HEK293 (cell line): ENCODE measurements around the gene CDK14.
A peak's percentile ranks its signal among the peaks of the same experiment; 100 is the strongest.

Experiments used
- CTCF ChIA-PET: fragments of 350-600 bp; formaldehyde crosslinking; extraction: SDS; loops from one replicate; lab custom pipeline; 2021; ENCODE audit warnings: antibody characterized with exemption; lab: Yijun Ruan, JAX
- POLR2A ChIA-PET: fragments of 300-600 bp; formaldehyde crosslinking; extraction: SDS; loops from one replicate; lab custom pipeline; 2020; ENCODE audit warnings: antibody characterized with exemption, inconsistent platforms; lab: Yijun Ruan, JAX
- H3K27ac ChIP-seq: fragments of 200-500 bp; sonication (Bioruptor generic); 2 replicates; pipeline ENCODE4 v1.5.1; 2014; ENCODE audit warnings: low read depth, low read length, control low read depth, inconsistent platforms; ENCODE audit errors: extremely low read depth
- H3K36me3 ChIP-seq, 2 experiments: fragments of 200-500 bp in 1 of 2; sonication (Bioruptor generic) in 1 of 2; 1 replicate in 1 of 2; 2 replicates in 1 of 2; pipeline ENCODE4 v1.5.1; 2014 to 2017; ENCODE audit warnings: inconsistent platforms in 2 of 2, low read length in 2 of 2; ENCODE audit not compliant: control insufficient read depth in 2 of 2, insufficient read depth in 1 of 2
- H3K4me1 ChIP-seq: fragments of 200-500 bp; sonication (Bioruptor generic); 2 replicates; pipeline ENCODE4 v1.5.1; 2014; ENCODE audit warnings: mild to moderate bottlenecking, low read length, inconsistent platforms; ENCODE audit not compliant: control insufficient read depth, insufficient read depth
- H3K4me3 ChIP-seq: 2 replicates; pipeline ENCODE4 v1.5.1; 2011; ENCODE audit warnings: low read depth, mild to moderate bottlenecking, control low read depth, low read length, moderate library complexity
- H3K9me3 ChIP-seq: fragments of 200-500 bp; sonication (Bioruptor generic); 2 replicates; pipeline ENCODE4 v1.5.1; 2014; ENCODE audit warnings: low read depth, low read length, inconsistent platforms; ENCODE audit not compliant: control insufficient read depth, insufficient read depth
- GLIS1 ChIP-seq: fragments of 450-650 bp; formaldehyde crosslinking; IDR thresholded peaks from 2 replicates; pipeline ENCODE4 v1.5.1; 2016; ENCODE audit warnings: missing biosample characterization, missing genetic modification characterization
- PRDM1 ChIP-seq: fragments of 450-650 bp; formaldehyde crosslinking; IDR thresholded peaks from 2 replicates; pipeline ENCODE4; 2016; ENCODE audit warnings: missing biosample characterization, missing genetic modification characterization
- SCRT2 ChIP-seq: fragments of 450-650 bp; formaldehyde crosslinking; IDR thresholded peaks from 2 replicates; pipeline ENCODE4 v1.5.1; 2016; ENCODE audit warnings: missing biosample characterization, missing genetic modification characterization
- SP3 ChIP-seq: fragments of 450-650 bp; formaldehyde crosslinking; IDR thresholded peaks from 2 replicates; pipeline ENCODE4 v1.5.1; 2016; ENCODE audit warnings: missing biosample characterization, missing genetic modification characterization
- ZNF211 ChIP-seq: fragments of 450-650 bp; formaldehyde crosslinking; IDR thresholded peaks from 2 replicates; pipeline ENCODE4 v1.5.1; 2016; ENCODE audit warnings: low read depth, missing biosample characterization, missing genetic modification characterization
- ZNF433 ChIP-seq: fragments of 450-650 bp; formaldehyde crosslinking; IDR thresholded peaks from 2 replicates; pipeline ENCODE4 v1.5.1; 2016; ENCODE audit warnings: missing biosample characterization, missing genetic modification characterization, low read depth
- ZNF530 ChIP-seq: fragments of 450-650 bp; formaldehyde crosslinking; IDR thresholded peaks from 2 replicates; pipeline ENCODE4 v1.5.1; 2016; ENCODE audit warnings: low read depth, missing biosample characterization, missing genetic modification characterization
- ZNF571 ChIP-seq: fragments of 450-650 bp; formaldehyde crosslinking; IDR thresholded peaks from 2 replicates; pipeline ENCODE4 v1.5.0; 2017; ENCODE audit warnings: missing biosample characterization, missing genetic modification characterization
- ZNF623 ChIP-seq: fragments of 450-650 bp; formaldehyde crosslinking; IDR thresholded peaks from 2 replicates; pipeline ENCODE4 v1.5.1; 2016; ENCODE audit warnings: missing biosample characterization, missing genetic modification characterization
- ZNF658 ChIP-seq: fragments of 450-650 bp; formaldehyde crosslinking; IDR thresholded peaks from 2 replicates; pipeline ENCODE4; 2016; ENCODE audit warnings: missing biosample characterization, missing genetic modification characterization
- ZNF768 ChIP-seq: fragments of 450-650 bp; formaldehyde crosslinking; IDR thresholded peaks from 2 replicates; pipeline ENCODE4 v1.5.1; 2018; ENCODE audit warnings: missing biosample characterization, mild to moderate bottlenecking, missing genetic modification characterization
- TF ChIP-seq, protein P1 (sequence below): fragments of 450-650 bp; formaldehyde crosslinking; IDR thresholded peaks from 2 replicates; pipeline ENCODE4 v1.5.1; 2016; ENCODE audit warnings: missing biosample characterization, missing genetic modification characterization
- TF ChIP-seq, protein P2 (sequence below): fragments of 450-650 bp; formaldehyde crosslinking; IDR thresholded peaks from 2 replicates; pipeline ENCODE4 v1.5.1; 2016; ENCODE audit warnings: missing biosample characterization, missing genetic modification characterization
- TF ChIP-seq, protein P3 (sequence below): fragments of 450-650 bp; formaldehyde crosslinking; IDR thresholded peaks from 2 replicates; pipeline ENCODE4 v1.5.1; 2017; ENCODE audit warnings: missing biosample characterization, missing genetic modification characterization
- TF ChIP-seq, protein P4 (sequence below): fragments of 450-650 bp; formaldehyde crosslinking; IDR thresholded peaks from 2 replicates; pipeline ENCODE4 v1.5.1; 2016; ENCODE audit warnings: missing biosample characterization, missing genetic modification characterization
- TF ChIP-seq, protein P5 (sequence below): fragments of 450-650 bp; formaldehyde crosslinking; IDR thresholded peaks from 2 replicates; pipeline ENCODE4 v1.5.1; 2016; ENCODE audit warnings: missing biosample characterization, missing genetic modification characterization

CDK14 gene

DNA sequence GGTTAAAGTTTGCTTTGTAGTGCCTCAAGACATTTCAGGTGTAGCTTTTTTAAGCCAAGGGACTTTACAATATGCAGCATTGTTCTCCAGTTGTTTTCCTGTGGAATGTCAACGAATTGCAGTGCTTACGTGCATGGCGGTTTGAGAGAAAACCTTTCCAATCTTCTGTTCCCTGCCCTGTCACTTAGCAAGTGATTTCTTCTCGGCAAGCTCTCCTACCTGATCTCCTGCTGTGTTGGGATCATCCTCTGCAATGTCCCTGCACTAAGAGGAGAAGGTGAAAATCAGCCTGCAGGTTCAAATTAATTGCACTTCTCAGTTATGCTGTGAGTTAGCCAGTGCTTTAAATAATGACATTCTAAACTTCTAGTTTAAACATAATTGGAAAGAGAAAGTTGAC, 470.5 kb downstream of the CDK14 start:
- Histone ChIP-seq H3K4me3 (no peak overlapping the region), H3K36me3 (no peaks in the 10 kb centered on the region), H3K27ac (no peak overlapping the region), H3K4me1 (no peaks in the 10 kb centered on the region), H3K9me3 (no peaks in the 10 kb centered on the region)
- peak; percentile 30; the same call in 1 of the 2 replicates for TF ChIP-seq PRDM1
- TF ChIP-seq ZNF623: no peak
- TF ChIP-seq ZNF571 (tag by site-specific recombination): no peak
- POLR2A ChIA-PET: no interaction called here
- CTCF ChIA-PET: no interaction called here

DNA sequence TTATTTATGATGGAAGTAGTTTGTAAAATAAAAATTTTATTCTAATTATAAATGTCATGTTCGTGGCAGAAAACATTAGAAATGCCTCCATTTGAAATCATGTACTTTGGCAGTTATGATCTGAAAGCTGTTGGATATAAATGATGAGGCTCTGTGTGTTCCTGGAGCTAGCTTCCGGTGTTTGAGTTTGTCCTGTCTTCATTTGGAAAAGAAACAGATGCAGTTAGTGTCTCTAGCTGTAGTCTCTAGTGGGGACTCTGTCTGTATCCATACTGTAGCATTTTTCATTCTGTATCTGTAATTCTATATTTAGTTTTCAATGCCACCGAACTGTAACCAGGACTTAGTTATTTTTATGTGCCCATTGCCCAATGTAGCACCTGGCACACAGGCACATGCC, 471.1 kb downstream of the CDK14 start:
- Histone ChIP-seq H3K4me3 (no peak overlapping the region), H3K4me1 (no peaks in the 10 kb centered on the region), H3K27ac (no peak overlapping the region), H3K9me3 (no peaks in the 10 kb centered on the region), H3K36me3 (no peaks in the 10 kb centered on the region)
- ChIA-PET CTCF (no interaction called here), POLR2A (no interaction called here)
- TF ChIP-seq, protein P1, sequence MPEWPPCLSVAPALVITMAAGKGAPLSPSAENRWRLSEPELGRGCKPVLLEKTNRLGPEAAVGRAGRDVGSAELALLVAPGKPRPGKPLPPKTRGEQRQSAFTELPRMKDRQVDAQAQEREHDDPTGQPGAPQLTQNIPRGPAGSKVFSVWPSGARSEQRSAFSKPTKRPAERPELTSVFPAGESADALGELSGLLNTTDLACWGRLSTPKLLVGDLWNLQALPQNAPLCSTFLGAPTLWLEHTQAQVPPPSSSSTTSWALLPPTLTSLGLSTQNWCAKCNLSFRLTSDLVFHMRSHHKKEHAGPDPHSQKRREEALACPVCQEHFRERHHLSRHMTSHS (tag by site-specific recombination): no peak
- TF ChIP-seq, protein P2, sequence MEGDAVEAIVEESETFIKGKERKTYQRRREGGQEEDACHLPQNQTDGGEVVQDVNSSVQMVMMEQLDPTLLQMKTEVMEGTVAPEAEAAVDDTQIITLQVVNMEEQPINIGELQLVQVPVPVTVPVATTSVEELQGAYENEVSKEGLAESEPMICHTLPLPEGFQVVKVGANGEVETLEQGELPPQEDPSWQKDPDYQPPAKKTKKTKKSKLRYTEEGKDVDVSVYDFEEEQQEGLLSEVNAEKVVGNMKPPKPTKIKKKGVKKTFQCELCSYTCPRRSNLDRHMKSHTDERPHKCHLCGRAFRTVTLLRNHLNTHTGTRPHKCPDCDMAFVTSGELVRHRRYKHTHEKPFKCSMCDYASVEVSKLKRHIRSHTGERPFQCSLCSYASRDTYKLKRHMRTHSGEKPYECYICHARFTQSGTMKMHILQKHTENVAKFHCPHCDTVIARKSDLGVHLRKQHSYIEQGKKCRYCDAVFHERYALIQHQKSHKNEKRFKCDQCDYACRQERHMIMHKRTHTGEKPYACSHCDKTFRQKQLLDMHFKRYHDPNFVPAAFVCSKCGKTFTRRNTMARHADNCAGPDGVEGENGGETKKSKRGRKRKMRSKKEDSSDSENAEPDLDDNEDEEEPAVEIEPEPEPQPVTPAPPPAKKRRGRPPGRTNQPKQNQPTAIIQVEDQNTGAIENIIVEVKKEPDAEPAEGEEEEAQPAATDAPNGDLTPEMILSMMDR (tag by site-specific recombination): no peak
- TF ChIP-seq ZNF530 (tag by site-specific recombination): no peak
- TF ChIP-seq ZNF211 (tag by site-specific recombination): no peak
- no peak for TF ChIP-seq ZNF768
- TF ChIP-seq, protein P3, sequence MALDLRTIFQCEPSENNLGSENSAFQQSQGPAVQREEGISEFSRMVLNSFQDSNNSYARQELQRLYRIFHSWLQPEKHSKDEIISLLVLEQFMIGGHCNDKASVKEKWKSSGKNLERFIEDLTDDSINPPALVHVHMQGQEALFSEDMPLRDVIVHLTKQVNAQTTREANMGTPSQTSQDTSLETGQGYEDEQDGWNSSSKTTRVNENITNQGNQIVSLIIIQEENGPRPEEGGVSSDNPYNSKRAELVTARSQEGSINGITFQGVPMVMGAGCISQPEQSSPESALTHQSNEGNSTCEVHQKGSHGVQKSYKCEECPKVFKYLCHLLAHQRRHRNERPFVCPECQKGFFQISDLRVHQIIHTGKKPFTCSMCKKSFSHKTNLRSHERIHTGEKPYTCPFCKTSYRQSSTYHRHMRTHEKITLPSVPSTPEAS (tag by site-specific recombination): no peak
- TF ChIP-seq, protein P4, sequence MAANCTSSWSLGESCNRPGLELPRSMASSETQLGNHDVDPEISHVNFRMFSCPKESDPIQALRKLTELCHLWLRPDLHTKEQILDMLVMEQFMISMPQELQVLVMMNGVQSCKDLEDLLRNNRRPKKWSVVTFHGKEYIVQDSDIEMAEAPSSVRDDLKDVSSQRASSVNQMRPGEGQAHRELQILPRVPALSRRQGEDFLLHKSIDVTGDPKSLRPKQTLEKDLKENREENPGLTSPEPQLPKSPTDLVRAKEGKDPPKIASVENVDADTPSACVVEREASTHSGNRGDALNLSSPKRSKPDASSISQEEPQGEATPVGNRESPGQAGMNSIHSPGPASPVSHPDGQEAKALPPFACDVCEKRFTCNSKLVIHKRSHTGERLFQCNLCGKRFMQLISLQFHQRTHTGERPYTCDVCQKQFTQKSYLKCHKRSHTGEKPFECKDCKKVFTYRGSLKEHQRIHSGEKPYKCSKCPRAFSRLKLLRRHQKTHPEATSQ: no peak
- no peak for TF ChIP-seq SP3 (tag by site-specific recombination)
- no peak for TF ChIP-seq ZNF433 (tag by site-specific recombination)
- TF ChIP-seq ZNF658: no peak
- TF ChIP-seq, protein P5, sequence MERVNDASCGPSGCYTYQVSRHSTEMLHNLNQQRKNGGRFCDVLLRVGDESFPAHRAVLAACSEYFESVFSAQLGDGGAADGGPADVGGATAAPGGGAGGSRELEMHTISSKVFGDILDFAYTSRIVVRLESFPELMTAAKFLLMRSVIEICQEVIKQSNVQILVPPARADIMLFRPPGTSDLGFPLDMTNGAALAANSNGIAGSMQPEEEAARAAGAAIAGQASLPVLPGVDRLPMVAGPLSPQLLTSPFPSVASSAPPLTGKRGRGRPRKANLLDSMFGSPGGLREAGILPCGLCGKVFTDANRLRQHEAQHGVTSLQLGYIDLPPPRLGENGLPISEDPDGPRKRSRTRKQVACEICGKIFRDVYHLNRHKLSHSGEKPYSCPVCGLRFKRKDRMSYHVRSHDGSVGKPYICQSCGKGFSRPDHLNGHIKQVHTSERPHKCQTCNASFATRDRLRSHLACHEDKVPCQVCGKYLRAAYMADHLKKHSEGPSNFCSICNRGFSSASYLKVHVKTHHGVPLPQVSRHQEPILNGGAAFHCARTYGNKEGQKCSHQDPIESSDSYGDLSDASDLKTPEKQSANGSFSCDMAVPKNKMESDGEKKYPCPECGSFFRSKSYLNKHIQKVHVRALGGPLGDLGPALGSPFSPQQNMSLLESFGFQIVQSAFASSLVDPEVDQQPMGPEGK: no peak
- TF ChIP-seq GLIS1 (tag by site-specific recombination): no peak
- no peak for TF ChIP-seq SCRT2 (tag by site-specific recombination)
